Measurements from ENCODE around the gene GMDS. TPM values are rescaled to one million over a fixed set of nuclear protein-coding genes. Genes with fewer than 3 reads are reported as not detected.

GMDS gene
- total RNA-seq, 1 donor from 2014 or later = 34.0 TPM

DNA sequence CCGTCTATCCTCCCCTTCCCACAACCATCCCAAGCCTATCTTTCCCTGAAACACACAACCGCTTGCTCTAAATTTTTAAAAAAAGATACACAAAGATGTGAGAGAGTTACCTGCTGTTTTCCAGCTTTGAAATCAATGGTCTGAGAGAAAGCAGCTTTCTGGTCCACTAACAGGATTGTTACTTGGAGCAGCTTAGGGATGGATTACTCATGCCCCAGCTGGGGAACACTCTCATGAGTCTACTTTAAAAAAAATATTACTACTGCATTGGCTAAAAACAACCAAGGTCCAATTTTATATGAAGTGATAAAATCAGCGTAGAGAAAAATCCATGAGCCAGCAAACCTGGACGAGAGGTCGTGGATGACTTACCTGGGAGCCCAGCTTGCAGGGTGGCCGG is 665.3 kb downstream of the GMDS start:
- H3K27me3 Mint-ChIP-seq (ENCODE audit: low read depth) = peaks cover 3% of the 10 kb centered on the region
- peaks cover 9% of the 10 kb centered on the region for H3K9me3 Mint-ChIP-seq (ENCODE audit: low read depth)
- H3K4me3 Mint-ChIP-seq (ENCODE audit: unreplicated experiment) = no peak overlapping the region
- no peak for TF ChIP-seq CTCF (IDR thresholded peaks at IDR 0.05)
- H3K4me1 Mint-ChIP-seq (ENCODE audit: low read depth) = peaks cover 15% of the 10 kb centered on the region
- peaks cover 2% of the 10 kb centered on the region for H3K36me3 Mint-ChIP-seq (ENCODE audit: low read depth)
- peak overlapping the region; percentile 45 for H3K27ac Mint-ChIP-seq (ENCODE audit: unreplicated experiment)
- DNase-seq (ENCODE audit: low spot score) = no peak

DNA sequence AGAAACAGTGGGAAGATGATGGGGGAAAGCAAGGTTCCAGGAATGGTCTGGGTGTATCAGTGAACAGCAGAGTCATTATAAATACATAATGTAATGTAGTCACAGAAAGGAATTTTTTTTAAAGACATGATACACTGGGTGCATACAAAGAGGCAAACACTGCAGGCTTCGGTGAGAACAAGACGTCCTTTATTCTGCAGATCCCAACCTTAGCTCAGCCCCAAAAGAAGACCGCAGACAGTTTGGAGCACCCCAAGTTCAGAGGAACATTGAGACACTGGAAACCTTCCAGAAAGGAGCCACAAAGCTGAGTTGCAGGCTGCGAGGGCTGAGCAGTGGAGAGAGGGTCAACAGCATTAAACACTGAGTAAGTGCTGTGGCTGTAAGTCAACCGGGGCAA is 666.3 kb downstream of the GMDS start:
- Mint-ChIP-seq H3K4me1 (ENCODE audit: low read depth) (peaks cover 21% of the 10 kb centered on the region), H3K9me3 (ENCODE audit: low read depth) (peaks cover 7% of the 10 kb centered on the region), H3K27me3 (ENCODE audit: low read depth) (peaks cover 2% of the 10 kb centered on the region), H3K4me3 (ENCODE audit: unreplicated experiment) (no peak overlapping the region), H3K27ac (ENCODE audit: unreplicated experiment) (no peak overlapping the region), H3K36me3 (ENCODE audit: low read depth) (peaks cover 2% of the 10 kb centered on the region)
- TF ChIP-seq CTCF (IDR thresholded peaks at IDR 0.05) = no peak
- DNase-seq (ENCODE audit: low spot score) = no peak

GRCh38 chr6:1577896-1578745 is 667.3 kb downstream of the GMDS start:
- peaks cover 21% of the 10 kb centered on the region for H3K4me1 Mint-ChIP-seq (ENCODE audit: low read depth)
- H3K4me3 Mint-ChIP-seq (ENCODE audit: unreplicated experiment) = no peak overlapping the region
- no peaks in the 10 kb centered on the region for H3K9me3 Mint-ChIP-seq (ENCODE audit: low read depth)
- H3K27me3 Mint-ChIP-seq (ENCODE audit: low read depth) = no peaks in the 10 kb centered on the region
- no peaks in the 10 kb centered on the region for H3K36me3 Mint-ChIP-seq (ENCODE audit: low read depth)
- H3K27ac Mint-ChIP-seq (ENCODE audit: unreplicated experiment) = no peak overlapping the region
- no peak for DNase-seq (ENCODE audit: low spot score)
- TF ChIP-seq CTCF (IDR thresholded peaks at IDR 0.05) = no peak

- no peak for TF ChIP-seq CTCF (IDR thresholded peaks at IDR 0.05)
- no peak for DNase-seq (ENCODE audit: low spot score)
- Mint-ChIP-seq H3K36me3 (ENCODE audit: low read depth) (no peaks in the 10 kb centered on the region), H3K4me3 (ENCODE audit: unreplicated experiment) (no peak overlapping the region), H3K27me3 (ENCODE audit: low read depth) (no peaks in the 10 kb centered on the region), H3K27ac (ENCODE audit: unreplicated experiment) (no peak overlapping the region), H3K4me1 (ENCODE audit: low read depth) (peaks cover 21% of the 10 kb centered on the region), H3K9me3 (ENCODE audit: low read depth) (no peaks in the 10 kb centered on the region)
Observed at GRCh38 chr6:1577146-1577680, 668.2 kb downstream of the GMDS start.

GRCh38 chr6:1576711-1577110 is 668.7 kb downstream of the GMDS start:
- no peak for DNase-seq (ENCODE audit: low spot score)
- TF ChIP-seq CTCF (IDR thresholded peaks at IDR 0.05) = no peak
- H3K27ac Mint-ChIP-seq (ENCODE audit: unreplicated experiment) = no peak overlapping the region

More at GRCh38 chr6:1576711-1577110, 668.7 kb downstream of the GMDS start:
- Mint-ChIP-seq H3K27me3 (ENCODE audit: low read depth) (no peaks in the 10 kb centered on the region), H3K9me3 (ENCODE audit: low read depth) (peaks cover 4% of the 10 kb centered on the region), H3K4me3 (ENCODE audit: unreplicated experiment) (no peak overlapping the region), H3K4me1 (ENCODE audit: low read depth) (peaks cover 21% of the 10 kb centered on the region), H3K36me3 (ENCODE audit: low read depth) (peaks cover 1% of the 10 kb centered on the region)
